GM12872 (cell line): ENCODE results near the gene CATSPER1.

ENCODE experiments used
- CTCF ChIP-seq: IDR thresholded peaks from 3 replicates; pipeline ENCODE4 v1.5.1; 2011; ENCODE audit warnings: low read depth, mild to moderate bottlenecking, low read length, moderate library complexity; ENCODE audit not compliant: insufficient read depth

The CATSPER1 gene

GRCh38 chr11:66062408-66062807, 36.1 kb upstream of the CATSPER1 start:
- TF ChIP-seq CTCF, result no peak

GRCh38 chr11:66061268-66061667, 35.0 kb upstream of the CATSPER1 start:
- no peak for TF ChIP-seq CTCF

- TF ChIP-seq CTCF, result no peak
Measured at GRCh38 chr11:66059966-66060680, 33.8 kb upstream of the CATSPER1 start.

GRCh38 chr11:66056501-66056900, 30.2 kb upstream of the CATSPER1 start:
- TF ChIP-seq CTCF, result no peak

GRCh38 chr11:66055021-66055420, 28.7 kb upstream of the CATSPER1 start:
- TF ChIP-seq CTCF, result no peak

GRCh38 chr11:66052664-66052982, 26.3 kb upstream of the CATSPER1 start:
- no peak for TF ChIP-seq CTCF

GRCh38 chr11:66051766-66052663, 25.7 kb upstream of the CATSPER1 start, which contains the start of gene SF3B2:
TSS of gene SF3B2 (plus strand) at chr11:66052364. CDS start at chr11:66052385, 21 bp downstream.
- 0 out of 3 replicates have a peak, but pooled peaks have one; percentile 2 for TF ChIP-seq CTCF
